ENCODE measurements around the gene PAX7.
A peak's percentile ranks its signal among the peaks of the same experiment; 100 is the strongest.

The PAX7 gene

GRCh38 chr1:18640228-18641004, 9.8 kb downstream of the PAX7 start:
- no peak for DNase-seq (ENCODE audit: low read depth, low spot score)

- DNase-seq (ENCODE audit: low read depth, low spot score), result no peak
Measured at GRCh38 chr1:18641005-18641941, 10.6 kb downstream of the PAX7 start.

- no peak for DNase-seq (ENCODE audit: low read depth, low spot score)
Measured at GRCh38 chr1:18642278-18643095, 11.8 kb downstream of the PAX7 start.

DNA sequence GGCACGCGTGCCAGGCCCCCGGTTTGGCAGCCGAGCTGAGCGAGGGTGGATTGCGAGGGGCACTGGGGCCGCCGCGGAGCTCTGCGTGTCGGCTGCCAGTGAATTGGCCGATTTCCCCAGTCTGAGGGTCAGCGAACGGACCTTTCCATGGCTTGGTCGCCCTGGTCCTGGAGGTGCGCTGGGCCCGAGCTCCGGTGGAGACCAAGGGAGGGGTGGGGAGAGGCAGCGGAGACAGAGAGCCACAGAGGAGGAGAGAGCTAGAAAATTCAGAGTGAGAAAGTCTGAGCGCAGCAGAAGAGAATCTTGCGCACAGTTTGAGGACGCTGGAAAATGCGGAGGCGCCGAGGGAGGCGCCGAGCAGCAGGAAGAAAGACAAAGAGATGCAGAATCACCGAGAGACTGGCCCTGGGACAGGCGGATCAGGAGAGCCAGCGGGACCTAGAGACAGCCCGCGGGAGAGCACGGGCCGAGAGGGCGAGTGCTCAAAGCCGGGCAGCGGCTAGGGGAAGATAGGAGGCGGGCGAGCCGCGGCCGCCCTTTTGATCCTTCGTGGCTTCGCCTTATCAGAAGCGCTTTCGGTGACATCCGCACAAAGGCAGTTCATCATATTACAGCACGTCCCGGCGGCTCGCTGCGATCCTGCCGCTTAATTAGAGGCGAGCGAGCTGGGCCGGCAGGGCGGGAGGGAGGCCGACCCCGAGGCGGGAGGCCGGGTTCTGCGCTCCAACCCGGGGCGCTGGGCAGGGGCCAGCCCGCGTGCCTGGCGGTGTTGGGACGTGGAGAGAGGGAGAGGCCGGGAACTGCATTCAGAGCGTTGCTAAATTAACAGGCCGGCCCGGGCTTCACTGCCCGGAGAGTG, 12.7 kb downstream of the PAX7 start:
- no peak for DNase-seq (ENCODE audit: low read depth, low spot score)

DNA sequence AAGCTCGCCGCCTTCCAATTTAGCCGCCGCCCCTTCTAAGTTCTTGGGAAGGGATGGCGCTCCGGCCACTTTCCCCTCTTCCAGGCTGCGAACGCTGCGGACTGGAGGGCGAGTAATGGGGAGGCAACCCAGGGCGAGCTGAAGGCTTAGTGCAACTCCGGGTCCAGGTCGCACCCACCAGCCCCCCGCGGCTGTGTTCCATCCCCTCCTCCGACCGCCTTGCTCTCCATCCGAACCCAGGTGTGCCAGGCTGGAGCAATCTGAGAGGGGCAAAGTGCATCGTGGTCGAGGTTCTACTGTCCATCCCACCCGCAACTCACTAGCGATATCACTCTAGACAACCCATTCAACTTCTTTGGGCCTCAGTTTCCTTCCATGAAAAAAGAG, 13.4 kb downstream of the PAX7 start:
- DNase-seq (ENCODE audit: low read depth, low spot score), result no peak

GRCh38 chr1:18644446-18644845, 13.8 kb downstream of the PAX7 start:
- DNase-seq (ENCODE audit: low read depth, low spot score), result no peak

GRCh38 chr1:18644973-18645746, 14.5 kb downstream of the PAX7 start:
- no peak for DNase-seq (ENCODE audit: low read depth, low spot score)

DNA sequence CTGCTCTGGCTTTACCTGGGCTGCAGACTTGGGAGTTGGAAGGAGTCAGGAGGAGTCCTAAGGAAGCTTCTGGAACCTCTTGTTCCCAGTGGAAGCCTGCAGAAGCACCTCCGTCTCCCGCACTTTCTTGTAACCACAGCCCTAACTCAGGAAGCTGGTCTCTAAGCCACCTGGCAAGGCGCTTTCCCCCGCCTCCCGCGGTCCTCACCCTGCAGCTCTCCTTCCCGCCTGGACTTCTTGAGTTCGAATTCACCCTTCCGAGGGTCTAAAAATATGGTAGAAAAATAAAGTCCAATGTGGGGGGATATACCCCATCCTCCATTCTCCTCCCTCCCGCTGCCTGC, 15.1 kb downstream of the PAX7 start:
- DNase-seq (ENCODE audit: low read depth, low spot score), result no peak

DNA sequence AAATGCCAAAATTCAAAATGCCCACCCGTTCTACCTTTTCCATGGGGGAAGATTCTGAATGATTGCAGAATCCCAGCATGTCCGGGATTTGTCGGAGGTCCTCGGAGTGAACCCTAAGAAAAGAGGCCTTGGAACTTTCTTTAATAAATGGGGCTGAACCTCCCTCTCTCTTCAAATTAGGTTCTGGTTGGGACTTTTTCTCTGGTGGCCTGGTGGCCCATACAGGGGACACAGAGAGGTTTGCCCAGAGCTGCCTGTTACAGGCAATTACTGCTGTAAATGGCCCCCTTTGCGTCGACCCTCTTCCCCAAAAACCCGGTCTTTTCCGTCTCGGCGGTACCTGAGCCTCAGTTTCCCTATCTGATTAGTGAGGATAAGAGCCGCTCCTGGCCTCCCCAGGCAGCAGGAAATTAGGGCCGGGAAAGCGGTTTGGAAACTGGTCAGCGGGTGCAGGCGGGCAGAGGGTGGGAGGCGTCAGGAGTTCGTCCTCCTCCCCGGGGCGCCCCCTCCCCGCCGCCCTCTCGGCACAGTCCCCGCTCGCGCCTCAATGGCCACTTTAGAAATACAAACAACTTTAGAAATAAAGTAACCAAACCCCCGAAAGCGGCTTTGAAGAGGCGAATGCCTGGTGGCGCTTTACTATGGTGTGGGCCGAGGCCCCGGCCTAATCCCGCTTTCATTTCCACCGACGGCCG, 15.6 kb downstream of the PAX7 start:
- DNase-seq (ENCODE audit: low read depth, low spot score), result no peak

GRCh38 chr1:18646786-18647410, 16.3 kb downstream of the PAX7 start:
- DNase-seq (ENCODE audit: low read depth, low spot score), result no peak

GRCh38 chr1:18647681-18648214, 17.1 kb downstream of the PAX7 start:
- no peak for DNase-seq (ENCODE audit: low read depth, low spot score)

- no peak for DNase-seq (ENCODE audit: low read depth, low spot score)
Measured at GRCh38 chr1:18649693-18650370, 19.2 kb downstream of the PAX7 start.

DNA sequence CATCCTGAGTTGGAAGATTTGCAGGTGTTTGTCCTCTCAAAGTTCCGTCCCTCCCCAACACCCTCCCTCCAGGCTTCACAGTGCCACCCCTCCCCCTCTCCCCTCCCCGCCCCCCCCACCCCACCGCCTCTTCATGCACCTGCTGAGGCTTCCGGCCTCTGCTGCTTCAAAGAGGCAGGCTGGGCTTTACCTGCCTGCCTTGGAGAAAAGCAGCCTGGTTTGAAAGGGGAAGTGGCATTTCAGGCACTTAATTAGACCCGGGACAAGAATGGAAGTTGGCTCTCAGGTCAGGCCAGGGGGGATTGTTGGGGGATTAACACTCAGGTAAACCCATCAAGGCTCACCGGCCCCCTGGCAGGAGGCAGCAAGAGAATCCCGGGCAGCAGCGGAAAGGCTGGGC, 21.1 kb downstream of the PAX7 start:
- peak; percentile 95 for DNase-seq (ENCODE audit: low read depth, low spot score)

- no peak for DNase-seq (ENCODE audit: low read depth, low spot score)
Measured at GRCh38 chr1:18652791-18653190, 22.1 kb downstream of the PAX7 start.

- no peak for DNase-seq (ENCODE audit: low read depth, low spot score)
Measured at GRCh38 chr1:18653367-18653766, 22.7 kb downstream of the PAX7 start.

- DNase-seq (ENCODE audit: low read depth, low spot score), result no peak
Measured at GRCh38 chr1:18653916-18654315, 23.3 kb downstream of the PAX7 start.

DNA sequence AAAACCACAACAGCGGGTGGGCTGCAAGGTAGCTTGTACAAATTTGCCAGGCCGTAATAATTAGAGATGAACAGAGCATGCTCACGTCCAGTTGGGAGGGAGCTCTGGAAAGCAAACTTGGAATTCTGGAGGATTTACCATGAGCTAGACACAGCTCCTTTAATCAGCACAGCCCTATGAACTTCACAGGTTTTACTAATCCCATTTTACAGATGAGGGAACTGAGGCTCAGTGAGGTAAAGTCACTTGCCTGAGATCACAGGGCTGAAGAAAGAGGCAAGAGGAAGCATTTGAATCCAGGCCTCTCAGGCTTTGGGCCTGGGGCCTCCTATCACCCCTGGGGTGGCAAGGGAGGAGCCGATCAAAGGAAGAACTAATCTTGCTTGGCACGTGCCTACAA, 24.0 kb downstream of the PAX7 start:
- DNase-seq (ENCODE audit: low read depth, low spot score), result no peak

GRCh38 chr1:18657506-18658201, 27.0 kb downstream of the PAX7 start:
- no peak for DNase-seq (ENCODE audit: low read depth, low spot score)
